Measurements from ENCODE around the gene ZBED6.

Gene ZBED6

GRCh38 chr1:203777596-203777995, 17.8 kb upstream of the ZBED6 start:
- TF ChIP-seq, protein P1, sequence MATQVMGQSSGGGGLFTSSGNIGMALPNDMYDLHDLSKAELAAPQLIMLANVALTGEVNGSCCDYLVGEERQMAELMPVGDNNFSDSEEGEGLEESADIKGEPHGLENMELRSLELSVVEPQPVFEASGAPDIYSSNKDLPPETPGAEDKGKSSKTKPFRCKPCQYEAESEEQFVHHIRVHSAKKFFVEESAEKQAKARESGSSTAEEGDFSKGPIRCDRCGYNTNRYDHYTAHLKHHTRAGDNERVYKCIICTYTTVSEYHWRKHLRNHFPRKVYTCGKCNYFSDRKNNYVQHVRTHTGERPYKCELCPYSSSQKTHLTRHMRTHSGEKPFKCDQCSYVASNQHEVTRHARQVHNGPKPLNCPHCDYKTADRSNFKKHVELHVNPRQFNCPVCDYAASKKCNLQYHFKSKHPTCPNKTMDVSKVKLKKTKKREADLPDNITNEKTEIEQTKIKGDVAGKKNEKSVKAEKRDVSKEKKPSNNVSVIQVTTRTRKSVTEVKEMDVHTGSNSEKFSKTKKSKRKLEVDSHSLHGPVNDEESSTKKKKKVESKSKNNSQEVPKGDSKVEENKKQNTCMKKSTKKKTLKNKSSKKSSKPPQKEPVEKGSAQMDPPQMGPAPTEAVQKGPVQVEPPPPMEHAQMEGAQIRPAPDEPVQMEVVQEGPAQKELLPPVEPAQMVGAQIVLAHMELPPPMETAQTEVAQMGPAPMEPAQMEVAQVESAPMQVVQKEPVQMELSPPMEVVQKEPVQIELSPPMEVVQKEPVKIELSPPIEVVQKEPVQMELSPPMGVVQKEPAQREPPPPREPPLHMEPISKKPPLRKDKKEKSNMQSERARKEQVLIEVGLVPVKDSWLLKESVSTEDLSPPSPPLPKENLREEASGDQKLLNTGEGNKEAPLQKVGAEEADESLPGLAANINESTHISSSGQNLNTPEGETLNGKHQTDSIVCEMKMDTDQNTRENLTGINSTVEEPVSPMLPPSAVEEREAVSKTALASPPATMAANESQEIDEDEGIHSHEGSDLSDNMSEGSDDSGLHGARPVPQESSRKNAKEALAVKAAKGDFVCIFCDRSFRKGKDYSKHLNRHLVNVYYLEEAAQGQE (IDR thresholded peaks at IDR 0.05; ENCODE audit: insufficient read depth in 1 of 2, low read depth in 2 of 2, low read length in 2 of 2): no peak

DNA sequence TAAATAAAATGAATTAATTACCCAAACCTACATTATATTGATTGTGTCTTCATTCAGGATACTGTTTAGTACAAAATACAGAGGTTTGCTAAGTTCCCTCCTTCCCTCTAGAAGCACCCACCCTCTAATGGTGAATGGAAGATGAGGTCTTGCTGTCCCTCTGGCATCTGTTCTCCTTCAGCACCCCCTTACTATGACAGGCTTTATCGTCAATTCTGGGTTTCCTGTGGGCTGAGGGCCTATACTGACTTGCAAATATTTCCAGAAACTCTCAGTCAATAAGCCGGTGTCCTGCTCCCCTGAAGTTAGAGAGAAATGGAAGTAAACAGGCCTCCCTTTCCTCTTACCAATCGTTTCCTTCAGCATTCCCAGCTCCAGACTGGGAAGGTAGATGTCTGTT, 17.3 kb upstream of the ZBED6 start:
- TF ChIP-seq, protein P1 (IDR thresholded peaks at IDR 0.05; ENCODE audit: insufficient read depth in 1 of 2, low read depth in 2 of 2, low read length in 2 of 2): no peak
- TF ChIP-seq TAF1 (IDR thresholded peaks at IDR 0.05; ENCODE audit: borderline replicate concordance, insufficient read depth, low read length): no peak

DNA sequence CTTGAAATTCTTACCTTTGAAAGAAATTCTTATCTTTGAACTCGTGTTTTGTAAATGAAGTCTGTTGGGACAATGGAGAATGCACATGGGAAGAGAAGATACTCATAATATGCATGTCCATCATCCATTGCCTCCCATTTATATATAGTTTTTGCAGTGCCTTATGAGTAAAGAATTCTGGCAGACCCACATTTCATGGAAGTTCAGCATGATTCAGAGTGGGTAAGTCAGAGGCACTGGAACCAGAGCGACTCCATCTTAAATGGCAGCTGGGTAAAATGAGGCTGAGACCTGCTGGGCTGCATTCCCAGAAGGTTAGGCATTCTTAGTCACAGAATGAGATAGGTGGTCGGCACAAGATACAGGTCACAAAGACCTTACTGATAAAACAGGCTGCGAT, 16.6 kb upstream of the ZBED6 start:
- no peak for TF ChIP-seq TAF1 (IDR thresholded peaks at IDR 0.05; ENCODE audit: borderline replicate concordance, insufficient read depth, low read length)
- TF ChIP-seq SIN3A (IDR thresholded peaks at IDR 0.05; ENCODE audit: borderline replicate concordance, insufficient read depth, low read length): no peak
- TF ChIP-seq POLR2AphosphoS5 (IDR thresholded peaks at IDR 0.05; ENCODE audit: low read depth, low read length): no peak
- TF ChIP-seq FOXP2 (optimal IDR thresholded peaks at IDR 0.05; ENCODE audit: borderline replicate concordance, extremely low read depth, extremely low read length, insufficient read depth): no peak
- TF ChIP-seq, protein P1 (IDR thresholded peaks at IDR 0.05; ENCODE audit: insufficient read depth in 1 of 2, low read depth in 2 of 2, low read length in 2 of 2): no peak

GRCh38 chr1:203781962-203782361, 13.5 kb upstream of the ZBED6 start:
- no peak for TF ChIP-seq SIN3A (IDR thresholded peaks at IDR 0.05; ENCODE audit: borderline replicate concordance, insufficient read depth, low read length)
- TF ChIP-seq, protein P1 (IDR thresholded peaks at IDR 0.05; ENCODE audit: insufficient read depth in 1 of 2, low read depth in 2 of 2, low read length in 2 of 2): no peak
- TF ChIP-seq TAF1 (IDR thresholded peaks at IDR 0.05; ENCODE audit: borderline replicate concordance, insufficient read depth, low read length): no peak

DNA sequence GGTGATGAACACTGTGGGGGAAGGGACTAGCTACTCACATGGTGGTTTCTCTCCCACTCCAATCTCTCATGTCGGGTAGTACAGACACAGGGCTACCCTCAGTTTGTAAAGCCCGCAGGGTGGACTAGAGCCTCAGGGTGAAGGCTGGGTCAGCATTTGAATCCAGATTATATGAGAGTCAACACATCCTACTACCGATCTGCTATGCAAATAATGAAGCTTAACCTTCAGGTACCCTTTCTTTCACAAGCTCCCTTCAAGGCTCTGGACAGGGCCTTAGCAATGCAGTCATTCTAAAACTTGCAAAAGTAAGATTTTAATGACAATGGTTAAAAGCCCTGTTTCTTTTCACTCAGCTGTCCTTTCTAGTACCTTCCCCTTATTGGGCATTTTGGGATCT, 5.5 kb upstream of the ZBED6 start:
- no peak for TF ChIP-seq TAF1 (IDR thresholded peaks at IDR 0.05; ENCODE audit: borderline replicate concordance, insufficient read depth, low read length)
- TF ChIP-seq, protein P1 (IDR thresholded peaks at IDR 0.05; ENCODE audit: insufficient read depth in 1 of 2, low read depth in 2 of 2, low read length in 2 of 2): no peak
- TF ChIP-seq SIN3A (IDR thresholded peaks at IDR 0.05; ENCODE audit: borderline replicate concordance, insufficient read depth, low read length): no peak
- no peak for TF ChIP-seq POLR2AphosphoS5 (IDR thresholded peaks at IDR 0.05; ENCODE audit: low read depth, low read length)
- TF ChIP-seq FOXP2 (optimal IDR thresholded peaks at IDR 0.05; ENCODE audit: borderline replicate concordance, extremely low read depth, extremely low read length, insufficient read depth): no peak

Measured in PFSK-1 (cell line).